Neural cell (in vitro differentiated cells): ENCODE measurements around the gene LINGO4. TPM values are rescaled to one million over a fixed set of nuclear protein-coding genes. Genes with fewer than 3 reads are reported as not detected.
A peak's percentile ranks its signal among the peaks of the same experiment; 100 is the strongest.

Source experiments
- H2AFZ ChIP-seq: fragments of 200-600, 300-800 bp; sonication (generic), shearing (Covaris generic); 2 replicates; pipeline ENCODE4 v1.6.0; 2014; ENCODE audit warnings: low read depth, mild to moderate bottlenecking, antibody characterized with exemption, low read length, moderate library complexity
- H3F3A ChIP-seq: fragments of 200-600 bp; shearing (Covaris generic); 2 replicates; pipeline ENCODE4 v1.6.1; 2016; ENCODE audit warnings: mild to moderate bottlenecking, moderate library complexity, mixed read lengths, antibody characterized with exemption, low read length; ENCODE audit not compliant: insufficient read depth, poor library complexity, severe bottlenecking
- H3K27ac ChIP-seq: fragments of 200-600, 300-800 bp; sonication (generic), shearing (Covaris generic); 2 replicates; pipeline ENCODE4 v1.5.1; 2014; ENCODE audit warnings: mild to moderate bottlenecking, low read length, moderate library complexity
- H3K27me3 ChIP-seq: fragments of 300-800, 200-600 bp; sonication (generic), shearing (Covaris generic); 2 replicates; pipeline ENCODE4 v1.6.0; 2014; ENCODE audit warnings: mild to moderate bottlenecking, low read depth, low read length, moderate library complexity; ENCODE audit not compliant: insufficient read depth
- H3K36me3 ChIP-seq: fragments of 300-800, 200-600 bp; sonication (generic), shearing (Covaris generic); 2 replicates; pipeline ENCODE4 v1.5.1; 2014; ENCODE audit warnings: mild to moderate bottlenecking, antibody characterized with exemption, low read length, moderate library complexity; ENCODE audit not compliant: insufficient read depth
- H3K4me2 ChIP-seq: fragments of 300-800, 200-600 bp; sonication (generic), shearing (Covaris generic); 2 replicates; pipeline ENCODE4 v1.6.0; 2014; ENCODE audit warnings: mild to moderate bottlenecking, low read length
- H3K4me3 ChIP-seq: fragments of 300-800, 200-600 bp; sonication (generic), shearing (Covaris generic); 2 replicates; pipeline ENCODE4 v1.5.1; 2014; ENCODE audit warnings: mild to moderate bottlenecking, low read length, moderate library complexity
- H3K79me2 ChIP-seq: fragments of 200-600 bp; shearing (Covaris generic); replicated peaks from 2 replicates; pipeline ENCODE4 v1.6.0; 2014; ENCODE audit warnings: mild to moderate bottlenecking, low read length, moderate library complexity; ENCODE audit not compliant: insufficient read depth
- H3K9ac ChIP-seq: fragments of 300-800, 200-600 bp; sonication (generic), shearing (Covaris generic); 2 replicates; pipeline ENCODE4 v1.6.1; 2016; ENCODE audit warnings: mild to moderate bottlenecking, low read length, mixed read lengths
- H3K9me2 ChIP-seq: fragments of 200-600 bp; shearing (Covaris generic); 2 replicates; pipeline ENCODE4 v1.6.1; 2016; ENCODE audit warnings: mild to moderate bottlenecking, low read length, mixed read lengths; ENCODE audit not compliant: insufficient read depth
- H3K9me3 ChIP-seq: fragments of 200-600, 300-800 bp; sonication (generic), shearing (Covaris generic); 2 replicates; pipeline ENCODE4 v1.6.1; 2016; ENCODE audit warnings: mild to moderate bottlenecking, mixed run types, low read length, moderate library complexity, mixed read lengths
- H4K20me1 ChIP-seq: fragments of 200-600 bp; shearing (Covaris generic); 2 replicates; pipeline ENCODE4 v1.6.1; 2016; ENCODE audit warnings: mild to moderate bottlenecking, mixed run types; ENCODE audit not compliant: insufficient read depth
- CTCF ChIP-seq: fragments of 450-650 bp; IDR thresholded peaks from 2 replicates; pipeline ENCODE4 v1.5.1; 2014; ENCODE audit warnings: antibody characterized with exemption, mild to moderate bottlenecking, moderate library complexity; ENCODE audit not compliant: poor library complexity, severe bottlenecking
- EP300 ChIP-seq: fragments of 450-650 bp; conservative IDR thresholded peaks from 2 replicates; pipeline ENCODE4 v1.6.1; 2014; ENCODE audit warnings: antibody characterized with exemption, mild to moderate bottlenecking, moderate library complexity; ENCODE audit not compliant: poor library complexity, severe bottlenecking
- EZH2 ChIP-seq: fragments of 200-600, 300-800 bp; shearing (Covaris generic), sonication (generic); IDR thresholded peaks from 2 replicates; pipeline ENCODE4 v1.6.1; 2014; ENCODE audit warnings: antibody characterized with exemption, low read length, borderline replicate concordance, mild to moderate bottlenecking; ENCODE audit not compliant: insufficient read depth, poor library complexity, severe bottlenecking
- MXI1 ChIP-seq: fragments of 450-650 bp; conservative IDR thresholded peaks from 2 replicates; pipeline ENCODE4 v1.6.1; 2014; ENCODE audit warnings: antibody characterized with exemption, mild to moderate bottlenecking; ENCODE audit not compliant: poor library complexity, severe bottlenecking
- POLR2AphosphoS5 ChIP-seq: IDR thresholded peaks from 2 replicates; pipeline ENCODE4 v1.6.1; 2012
- RAD21 ChIP-seq: fragments of 450-650 bp; conservative IDR thresholded peaks from 2 replicates; pipeline ENCODE4 v1.6.1; 2014; ENCODE audit warnings: antibody characterized with exemption, mild to moderate bottlenecking, moderate library complexity
- REST ChIP-seq: IDR thresholded peaks from 2 replicates; pipeline ENCODE4 v1.6.1; 2012; ENCODE audit warnings: borderline replicate concordance
- SMC3 ChIP-seq: fragments of 450-650 bp; conservative IDR thresholded peaks from 2 replicates; pipeline ENCODE4 v1.6.1; 2014; ENCODE audit warnings: antibody characterized with exemption, mild to moderate bottlenecking, moderate library complexity; ENCODE audit not compliant: poor library complexity
- TAF1 ChIP-seq: IDR thresholded peaks from 2 replicates; pipeline ENCODE4 v1.6.1; 2012; ENCODE audit warnings: low read depth
- polyA plus RNA-seq: library from polyadenylated mRNA; depleted of rRNA; stranded (reverse); fragments of >200 nt; gene quantifications from 2 replicates; pipeline ENCODE4 v1.2.3, GENCODE V29; 2014

Gene LINGO4
- polyA plus RNA-seq, 1 donor from 2014 or later, result not detected

- H3K36me3 ChIP-seq, result no peaks in the 10 kb centered on the region
- H3K9ac ChIP-seq, result peak overlapping the region; percentile 42
Measured at GRCh38 chr1:151798571-151798970, 6.6 kb downstream of the LINGO4 start.

GRCh38 chr1:151790940-151791651 is 14.1 kb downstream of the LINGO4 start:
- Histone ChIP-seq H3K27me3 (no peaks in the 10 kb centered on the region), H3K4me3 (peak overlapping the region; percentile 85), H3K9ac (peak overlapping the region; percentile 70), H2AFZ (peak overlapping the region; percentile 61), H3K4me2 (peak overlapping the region; percentile 47), H3K79me2 (peaks cover 22% of the 10 kb centered on the region), H3K36me3 (no peaks in the 10 kb centered on the region), H3K27ac (peak overlapping the region; percentile 72), H3F3A (no peaks in the 10 kb centered on the region), H3K9me3 (no peaks in the 10 kb centered on the region), H3K9me2 (no peaks in the 10 kb centered on the region), H4K20me1 (no peaks in the 10 kb centered on the region)
- TF ChIP-seq REST (peak; percentile 37), MXI1 (peak; percentile 36), TAF1 (no peak), SMC3 (no peak), EP300 (no peak), RAD21 (no peak)

More at GRCh38 chr1:151798571-151798970, 6.6 kb downstream of the LINGO4 start:
- Histone ChIP-seq H3K4me3 (peak overlapping the region; percentile 50), H2AFZ (no peak overlapping the region), H3K4me2 (no peak overlapping the region), H4K20me1 (no peaks in the 10 kb centered on the region), H3K9me3 (no peaks in the 10 kb centered on the region), H3F3A (no peaks in the 10 kb centered on the region), H3K79me2 (peaks cover 3% of the 10 kb centered on the region), H3K27me3 (no peaks in the 10 kb centered on the region), H3K9me2 (no peaks in the 10 kb centered on the region), H3K27ac (peak overlapping the region; percentile 61)
- TF ChIP-seq SMC3 (no peak), POLR2AphosphoS5 (no peak), MXI1 (no peak), RAD21 (no peak), TAF1 (no peak), CTCF (no peak), REST (no peak), EZH2 (no peak), EP300 (no peak)
